A549 (cell line): ENCODE data around the gene GDI2. TPM values are rescaled to one million over a fixed set of nuclear protein-coding genes. Genes with fewer than 3 reads are reported as not detected.
A peak's percentile ranks its signal among the peaks of the same experiment; 100 is the strongest.

ENCODE experiments used
- ATAC-seq, 2 experiments: fragments of 200-7000 bp in 1 of 2; fragments of >200 bp in 1 of 2; cut with Nextera tagmentation in 1 of 2; cut with Tn5 transposase in 1 of 2; 3 replicates each; pipeline versions ENCODE4 v1.8.0 to v1.9.1; 2018 to 2020; ENCODE audit warnings: mild to moderate bottlenecking in 1 of 2, moderate library complexity in 1 of 2
- CTCF ChIA-PET: fragments of 300-600 bp; sonication (Branson Sonifier 250); formaldehyde crosslinking; extraction: SDS; loops from one replicate; lab custom pipeline; 2021; ENCODE audit warnings: antibody characterized with exemption, inconsistent platforms; lab: Yijun Ruan, JAX
- POLR2A ChIA-PET: fragments of 350-600 bp; formaldehyde crosslinking; extraction: SDS; loops from one replicate; lab custom pipeline; 2021; ENCODE audit warnings: antibody characterized with exemption, inconsistent platforms; lab: Yijun Ruan, JAX
- DNase-seq, 2 experiments: peaks; one replicate each; pipeline versions ENCODE4 v3.0.0 to v3.0.0-alpha.2; 2011 to 2016; ENCODE audit warnings: low read depth in 1 of 2, low spot score in 1 of 2
- FAIRE-seq: peaks from 2 replicates; lab custom pipeline; 2011; peaks lifted over from hg19 to GRCh38; lab: Jason Lieb, UNC
- H3K27ac ChIP-seq, 2 experiments: fragments of >200 bp; sonication (Bioruptor Twin); formaldehyde crosslinking; 3 replicates each; pipeline ENCODE4 v1.5.1; 2016 to 2017
- H3K4me1 ChIP-seq: fragments of >200 bp; sonication (Bioruptor Twin); formaldehyde crosslinking; 3 replicates; pipeline ENCODE4 v1.6.1; 2016
- H3K4me2 ChIP-seq: fragments of >200 bp; sonication (Bioruptor Twin); formaldehyde crosslinking; 3 replicates; pipeline ENCODE4 v1.6.1; 2016
- H3K4me3 ChIP-seq: fragments of >200 bp; sonication (Bioruptor Twin); formaldehyde crosslinking; 3 replicates; pipeline ENCODE4 v1.5.1; 2016
- H3K9me3 ChIP-seq: fragments of >200 bp; sonication (Bioruptor Twin); formaldehyde crosslinking; 3 replicates; pipeline ENCODE4 v1.6.1; 2016
- ATOH8 ChIP-seq: fragments of 250-450 bp; sonication (Bioruptor Pico); IDR thresholded peaks from 2 replicates; pipeline ENCODE4 v1.5.0; 2020; ENCODE audit warnings: low read depth, mild to moderate bottlenecking, moderate library complexity
- CHD4 ChIP-seq: fragments of 200-600 bp; sonication (generic); IDR thresholded peaks from 2 replicates; pipeline ENCODE4 v1.6.1; 2016; ENCODE audit warnings: antibody characterized with exemption, mild to moderate bottlenecking, borderline replicate concordance
- CTCF ChIP-seq: fragments of >200 bp; sonication (Bioruptor Twin); formaldehyde crosslinking; IDR thresholded peaks from 3 replicates; pipeline ENCODE4 v1.5.1; 2016
- E2F6 ChIP-seq: IDR thresholded peaks from 2 replicates; pipeline ENCODE4 v1.6.1; 2012; ENCODE audit warnings: low read depth, borderline replicate concordance
- ELK1 ChIP-seq: fragments of 150-350 bp; IDR thresholded peaks from 2 replicates; pipeline ENCODE4 v1.6.1; 2014; ENCODE audit warnings: low read depth, mild to moderate bottlenecking, low read length
- ESRRA ChIP-seq: fragments of 150-350 bp; IDR thresholded peaks from 2 replicates; pipeline ENCODE4 v1.6.1; 2014; ENCODE audit warnings: mild to moderate bottlenecking, low read length, borderline replicate concordance
- HOXA7 ChIP-seq: fragments of 250-450 bp; sonication (Bioruptor Pico); IDR thresholded peaks from 2 replicates; pipeline ENCODE4 v1.5.0; 2020; ENCODE audit warnings: mild to moderate bottlenecking, moderate library complexity
- HOXB13 ChIP-seq: fragments of 250-450 bp; sonication (Bioruptor Pico); IDR thresholded peaks from 2 replicates; pipeline ENCODE4 v1.5.0; 2020; ENCODE audit warnings: low read depth, mild to moderate bottlenecking, moderate library complexity
- KDM1A ChIP-seq: fragments of 200-600 bp; sonication (generic); IDR thresholded peaks from 2 replicates; pipeline ENCODE4 v1.6.1; 2016; ENCODE audit warnings: low read depth, mild to moderate bottlenecking
- NPAS2 ChIP-seq: fragments of 250-450 bp; sonication (Bioruptor Pico); IDR thresholded peaks from 2 replicates; pipeline ENCODE4 v1.8.0; 2022; ENCODE audit warnings: mild to moderate bottlenecking, moderate library complexity, borderline replicate concordance
- NR3C1 ChIP-seq: fragments of >200 bp; sonication (Bioruptor Twin); formaldehyde crosslinking; IDR thresholded peaks from 3 replicates; pipeline ENCODE4 v1.6.1; 2017
- PBX3 ChIP-seq: IDR thresholded peaks from 2 replicates; pipeline ENCODE4 v1.6.1; 2012
- RARB ChIP-seq: fragments of 250-450 bp; sonication (Bioruptor Pico); IDR thresholded peaks from 2 replicates; pipeline ENCODE4 v1.8.0; 2021; ENCODE audit warnings: mild to moderate bottlenecking, moderate library complexity
- WGBS: methylation state at CpG from one replicate; pipeline ENCODE4 v1.1.6; 2017; ENCODE audit errors: missing lambda C conversion rate; 5-methylcytosine and 5-hydroxymethylcytosine counted together
- polyA plus RNA-seq, 4 experiments: library from polyadenylated mRNA; depleted of rRNA in 3 of 4; stranded (reverse); fragments of >200 nt; fragmentation: RNase III in 1 of 4; extraction: RNeasy Plus Mini Kit Qiagen cat#74134 plus additional on column Dnase treatment in 1 of 4; gene quantifications; 2 replicates in 3 of 4; 3 replicates in 1 of 4; pipeline ENCODE4 v1.2.3, GENCODE V29; 2011 to 2017

Gene GDI2
- polyA plus RNA-seq, 2 of the 4 experiments (the other 2 are of a cell fraction), result 278 to 304 TPM

GRCh38 chr10:5776136-5776880 lies 36.9 kb downstream of the GDI2 start:
- ATAC-seq (peak in 1 of 2 experiments; percentile 58; a peak in 2 of 6 replicates), DNase-seq (peak in 1 of 2 experiments; percentile 24), FAIRE-seq (no peak)
- ChIA-PET POLR2A (no interaction called here), CTCF (interaction anchor here (0.9 to 1.7 kb wide), 5 partner anchors 9 to 98 kb away, joined by 3 to 5 read pairs (median 3); no protein-coding TSS in a partner anchor)
- TF ChIP-seq HOXB13 (no peak), CTCF (0 out of 3 replicates have a peak, but pooled peaks have one; percentile 17)
- no peak overlapping the region for H3K4me2 ChIP-seq
- no peak overlapping the region for H3K27ac ChIP-seq
- 92% methylated on average over 7 of the region's 7 CpGs for WGBS
- H3K4me1 ChIP-seq, result no peaks in the 10 kb centered on the region
- no peak overlapping the region for H3K4me3 ChIP-seq
- no peaks in the 10 kb centered on the region for H3K9me3 ChIP-seq

- ChIA-PET POLR2A (no interaction called here), CTCF (interaction anchor here (0.9 to 1.7 kb wide), 5 partner anchors 8 to 98 kb away, joined by 3 to 5 read pairs (median 3); no protein-coding TSS in a partner anchor)
- no peak overlapping the region for H3K27ac ChIP-seq
- FAIRE-seq, result no peak
- no peaks in the 10 kb centered on the region for H3K4me1 ChIP-seq
- H3K4me2 ChIP-seq, result no peak overlapping the region
- WGBS, result 92% methylated on average over 16 of the region's 16 CpGs
- H3K4me3 ChIP-seq, result no peak overlapping the region
- TF ChIP-seq HOXA7 (no peak), E2F6 (no peak), RARB (no peak), PBX3 (no peak), ATOH8 (no peak), ESRRA (no peak), ELK1 (no peak), CTCF (no peak), CHD4 (no peak), NPAS2 (CRISPR knock-in tag) (no peak), NR3C1 (no peak), KDM1A (no peak)
- no peak for DNase-seq
- no peaks in the 10 kb centered on the region for H3K9me3 ChIP-seq
- peak in 1 of 2 experiments; percentile 27; a peak in 2 of 6 replicates for ATAC-seq
Measured at GRCh38 chr10:5775685-5776084, 37.5 kb downstream of the GDI2 start.
